ENCODE data around the gene EGF. TPM values are rescaled to one million over a fixed set of nuclear protein-coding genes. Genes with fewer than 3 reads are reported as not detected.

The EGF gene
- total RNA-seq (2022; extraction: Qiagen RNA extraction) = 0.31 to 0.49 TPM (median 0.38 TPM) in 5 replicates

GRCh38 chr4:109912706-109913595 is at the start of gene EGF:
Gene EGF, plus strand, starts transcription at chr4:109912883. Its CDS starts 453 bp downstream, at chr4:109913336.

Other genes starting within 250 kb of the EGF start
- gene CASP6, start 209.4 kb upstream of the EGF start, total RNA-seq (2022; extraction: Qiagen RNA extraction) = 13.1 to 16.5 TPM (median 15.5 TPM) in 5 replicates
- gene PLA2G12A, start 182.8 kb upstream of the EGF start, total RNA-seq (2022; extraction: Qiagen RNA extraction) = 3.4 to 15.2 TPM (median 10.1 TPM) in 5 replicates
- 0.46 to 0.97 TPM (median 0.69 TPM) in 5 replicates for gene CFI, start 110.9 kb upstream of the EGF start, total RNA-seq (2022; extraction: Qiagen RNA extraction)
- gene GAR1, start 97.1 kb upstream of the EGF start, total RNA-seq (2022; extraction: Qiagen RNA extraction) = 37.1 to 43.8 TPM (median 43.2 TPM) in 5 replicates
- gene RRH, start 84.9 kb upstream of the EGF start, total RNA-seq (2022; extraction: Qiagen RNA extraction) = 0.08 to 0.17 TPM (median 0.12 TPM) in 3 of 5 replicates, not detected in the others
- 0.05 to 0.06 TPM in 2 of 5 replicates, not detected in the others for gene LRIT3, start 64.8 kb upstream of the EGF start, total RNA-seq (2022; extraction: Qiagen RNA extraction)

Data from A549 treated with Mapracorat at 1 μM for 4 hours (cell line).